Endothelial cell of umbilical vein (primary cell): Measurements from ENCODE around the gene SELENOM. TPM values are rescaled to one million over a fixed set of nuclear protein-coding genes. Genes with fewer than 3 reads are reported as not detected.

Source experiments
- BruUV-seq: library from RNA; stranded (reverse); fragments of 400-500 nt; replicated peaks from 2 replicates; lab custom pipeline; 2021; lab: Mats Ljungman, UMichigan
- CTCF ChIA-PET: fragments of 300-600, 350-600 bp; sonication (Branson Sonifier 250); formaldehyde crosslinking; loops from one replicate; lab custom pipeline; 2021; ENCODE audit warnings: antibody characterized with exemption, inconsistent platforms; lab: Charles Lee
- POLR2A ChIA-PET: fragments of 300-600, 350-600 bp; sonication (Branson Sonifier 250); formaldehyde crosslinking; loops from one replicate; lab custom pipeline; 2021; ENCODE audit warnings: antibody characterized with exemption, inconsistent platforms; lab: Charles Lee
- DNase-seq: peaks from one replicate; pipeline ENCODE4 v3.0.0-alpha.2; 2011; ENCODE audit warnings: low read depth, low spot score
- FAIRE-seq: peaks from 2 replicates; lab custom pipeline; 2011; peaks lifted over from hg19 to GRCh38; lab: Jason Lieb, UNC
- H2AFZ ChIP-seq: 2 replicates; pipeline ENCODE4 v1.6.0; 2012; ENCODE audit warnings: low read depth, low read length, control low read depth, inconsistent platforms
- H3K27ac ChIP-seq: 2 replicates; pipeline ENCODE4 v1.5.1; 2011; ENCODE audit warnings: low read depth, mild to moderate bottlenecking, control low read depth, low read length, moderate library complexity; ENCODE audit not compliant: insufficient read depth
- H3K27me3 ChIP-seq, 2 experiments: 2 replicates each; pipeline versions ENCODE4 v1.6.0 to v1.6.1; 2011; ENCODE audit warnings: low read length in 2 of 2, mixed read lengths in 1 of 2; ENCODE audit not compliant: control insufficient read depth in 2 of 2, insufficient read depth in 2 of 2
- H3K36me3 ChIP-seq, 2 experiments: 2 replicates in 1 of 2; 3 replicates in 1 of 2; pipeline ENCODE4 v1.5.1; 2011; ENCODE audit warnings: low read length in 2 of 2, mild to moderate bottlenecking in 1 of 2, moderate library complexity in 1 of 2; ENCODE audit not compliant: control insufficient read depth in 2 of 2, insufficient read depth in 2 of 2; ENCODE audit errors: extremely low read depth in 1 of 2
- H3K4me1 ChIP-seq: 3 replicates; pipeline ENCODE4 v1.5.1; 2011; ENCODE audit warnings: mild to moderate bottlenecking, low read length; ENCODE audit not compliant: control insufficient read depth, insufficient read depth; ENCODE audit errors: extremely low read depth
- H3K4me2 ChIP-seq: 2 replicates; pipeline ENCODE4 v1.6.1; 2011; ENCODE audit warnings: low read length, control low read depth, mixed read lengths; ENCODE audit not compliant: insufficient read depth
- H3K4me3 ChIP-seq, 3 experiments: fragments of 200-600 bp in 1 of 3; sonication (generic), shearing (Covaris generic) in 1 of 3; replicated peaks in 1 of 3; 2 replicates each; pipeline ENCODE4 v1.5.1; 2011 to 2016; ENCODE audit warnings: control low read depth in 3 of 3, low read length in 3 of 3, mild to moderate bottlenecking in 2 of 3, inconsistent platforms in 1 of 3, low read depth in 1 of 3, moderate library complexity in 1 of 3; ENCODE audit not compliant: insufficient read depth in 1 of 3
- H3K79me2 ChIP-seq: 2 replicates; pipeline ENCODE4 v1.6.0; 2012; ENCODE audit warnings: low read length, inconsistent platforms; ENCODE audit not compliant: control insufficient read depth, insufficient read depth
- H3K9ac ChIP-seq: replicated peaks from 2 replicates; pipeline ENCODE3; 2011; ENCODE audit warnings: low read length, control low read depth; ENCODE audit not compliant: insufficient read depth; ENCODE audit errors: extremely low read depth
- H3K9me1 ChIP-seq: replicated peaks from 3 replicates; pipeline ENCODE4 v1.6.0; 2011; ENCODE audit warnings: mild to moderate bottlenecking, low read length; ENCODE audit not compliant: control insufficient read depth, insufficient read depth; ENCODE audit errors: extremely low read depth
- H3K9me3 ChIP-seq: replicated peaks from 2 replicates; pipeline ENCODE4 v1.5.1; 2012; ENCODE audit warnings: low read length, inconsistent platforms; ENCODE audit not compliant: control insufficient read depth, insufficient read depth
- H4K20me1 ChIP-seq: replicated peaks from 2 replicates; pipeline ENCODE3; 2011; ENCODE audit warnings: mild to moderate bottlenecking, low read length; ENCODE audit not compliant: control insufficient read depth, insufficient read depth; ENCODE audit errors: extremely low read depth
- CTCF ChIP-seq, 2 donors: IDR thresholded peaks; 1 replicate in 1 of 2; 2 replicates in 1 of 2; pipeline ENCODE4 v1.5.1; 2011; ENCODE audit warnings: low read length in 2 of 2, mild to moderate bottlenecking in 2 of 2, moderate library complexity in 2 of 2, control low read depth in 1 of 2, inconsistent platforms in 1 of 2, low read depth in 1 of 2; ENCODE audit not compliant: insufficient read depth in 1 of 2; ENCODE audit errors: extremely low read depth in 1 of 2
- EZH2 ChIP-seq: IDR thresholded peaks from 2 replicates; pipeline ENCODE4 v1.6.1; 2012; ENCODE audit warnings: borderline replicate concordance, low read depth, mild to moderate bottlenecking, moderate library complexity, low read length, inconsistent platforms; ENCODE audit not compliant: severe bottlenecking
- FOS ChIP-seq: IDR thresholded peaks from 2 replicates; pipeline ENCODE4 v1.6.1; 2011; ENCODE audit warnings: mild to moderate bottlenecking, low read length, moderate library complexity, borderline replicate concordance; ENCODE audit not compliant: insufficient read depth
- GATA2 ChIP-seq: IDR thresholded peaks from 2 replicates; pipeline ENCODE4 v1.7.0; 2011; ENCODE audit warnings: low read depth, mild to moderate bottlenecking, moderate library complexity, mixed read lengths, low read length; ENCODE audit not compliant: insufficient read length, insufficient read depth
- JUN ChIP-seq: IDR thresholded peaks from 2 replicates; pipeline ENCODE4 v1.6.1; 2011; ENCODE audit warnings: borderline replicate concordance, low read depth; ENCODE audit not compliant: insufficient read length, insufficient read depth
- MAX ChIP-seq: IDR thresholded peaks from 2 replicates; pipeline ENCODE4 v1.6.1; 2011; ENCODE audit not compliant: insufficient read depth, insufficient read length
- MYC ChIP-seq: IDR thresholded peaks from one replicate; pipeline ENCODE4 v1.6.1; 2011; ENCODE audit warnings: mild to moderate bottlenecking, low read depth, low read length
- POLR2A ChIP-seq: IDR thresholded peaks from 2 replicates; pipeline ENCODE4 v1.6.1; 2012; ENCODE audit warnings: low read depth, mild to moderate bottlenecking, control low read depth, low read length
- POLR2AphosphoS5 ChIP-seq: IDR thresholded peaks from 2 replicates; pipeline ENCODE4 v1.6.1; 2012; ENCODE audit warnings: low read depth, mild to moderate bottlenecking, control low read depth, low read length, moderate library complexity; ENCODE audit not compliant: insufficient read depth
- dilution Hi-C: fragments of 300-500 bp; cut with MboI; formaldehyde crosslinking; loops from one replicate; pipeline ENCODE4 v1.15.0; 2019; ENCODE audit warnings: low sequenced_read_pairs; ENCODE audit not compliant: extremely low pct_ligation_motif_present
- intact Hi-C: fragments of 100-400 bp; cut with micrococcal nuclease; formaldehyde crosslinking; loops from one replicate; pipeline ENCODE4 v1.10.0; 2022
- polyA plus RNA-seq, 4 experiments: library from polyadenylated mRNA; depleted of rRNA in 3 of 4; stranded (reverse) in 3 of 4; unstranded in 1 of 4; fragments of >200 nt; gene quantifications; 2 replicates each; pipeline versions ENCODE4 v1.2.1 to v1.2.3, GENCODE V29; 2011 to 2012; ENCODE audit warnings: missing spikeins in 1 of 4
- total RNA-seq: library from RNA; stranded (reverse); gene quantifications from 2 replicates; pipeline ENCODE4 v1.2.3, GENCODE V29; 2021

The SELENOM gene
- total and polyA plus RNA-seq, 2 donors (not counting 3 experiments of a cell fraction or from before 2014, with no cell fraction given) = 29.6 to 87.1 TPM

GRCh38 chr22:31077681-31078080 lies 29.7 kb downstream of the SELENOM start:
- Histone ChIP-seq H3K4me2 (no peak overlapping the region), H2AFZ (no peak overlapping the region), H3K79me2 (peaks cover 16% of the 10 kb centered on the region), H4K20me1 (no peaks in the 10 kb centered on the region), H3K9me3 (no peaks in the 10 kb centered on the region), H3K4me3 (no peak overlapping the region), H3K4me1 (peaks cover 17% of the 10 kb centered on the region), H3K36me3 (no peaks in the 10 kb centered on the region), H3K27ac (no peak overlapping the region), H3K27me3 (no peaks in the 10 kb centered on the region), H3K9ac (no peak overlapping the region), H3K9me1 (no peaks in the 10 kb centered on the region)
- intact Hi-C loops = no loop called here
- ChIA-PET POLR2A (no interaction called here), CTCF (no interaction called here)
- dilution Hi-C loops = no loop called here
- TF ChIP-seq CTCF (IDR thresholded peaks at IDR 0.05; ENCODE audit: extremely low read depth in 1 of 2, insufficient read depth in 1 of 2, low read depth in 1 of 2, low read length in 2 of 2) = no peak
- no peak for TF ChIP-seq POLR2AphosphoS5
- TF ChIP-seq FOS = no peak
- no peak for TF ChIP-seq MYC
- TF ChIP-seq GATA2 = no peak
- no peak for TF ChIP-seq POLR2A
- TF ChIP-seq MAX = no peak
- no peak for TF ChIP-seq EZH2
- no peak for TF ChIP-seq JUN
- BruUV-seq = no TSS peak
- DNase-seq (no peak), FAIRE-seq (no peak)
